ENCODE data around the gene AP3S2.

The AP3S2 gene

DNA sequence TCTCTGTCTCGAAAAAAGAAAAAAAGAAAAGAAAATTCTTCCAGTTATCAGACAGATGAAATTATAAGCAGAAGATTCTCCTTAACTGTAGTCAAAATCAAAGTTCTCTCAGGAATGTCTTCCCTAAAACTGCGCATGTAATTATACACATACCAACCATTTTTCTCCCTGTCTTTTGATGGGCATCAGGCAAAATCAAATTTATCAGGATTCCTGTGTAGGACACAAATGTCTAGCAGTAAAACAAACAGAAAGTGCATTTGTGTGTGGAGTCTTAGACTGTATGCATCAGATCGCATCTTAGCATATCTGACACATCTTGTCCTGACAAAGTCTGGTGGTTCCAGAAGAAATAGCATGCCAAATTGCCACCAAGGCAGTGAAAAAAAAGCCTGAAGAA lies 22.9 kb upstream of the AP3S2 start:
- Histone ChIP-seq H3K4me3 (ENCODE audit: low read depth in 1 of 2, low read length in 2 of 2) (no peak overlapping the region), H3K4me1 (ENCODE audit: control insufficient read depth in 1 of 2, insufficient read depth in 2 of 2, low read length in 2 of 2) (peaks cover 2 to 6% of the 10 kb centered on the region in 2 donors), H3K27me3 (ENCODE audit: low read depth, low read length) (no peaks in the 10 kb centered on the region), H3K27ac (ENCODE audit: low read length) (no peak overlapping the region), H3K36me3 (ENCODE audit: control insufficient read depth in 1 of 2, insufficient read depth in 2 of 2, low read length in 2 of 2) (no peaks in the 10 kb centered on the region), H3K9me3 (ENCODE audit: control insufficient read depth in 1 of 2, low read length in 2 of 2) (no peaks in the 10 kb centered on the region)

- no peaks in the 10 kb centered on the region for H3K9me3 ChIP-seq (ENCODE audit: control insufficient read depth in 1 of 2, low read length in 2 of 2)
- H3K4me3 ChIP-seq (ENCODE audit: low read depth in 1 of 2, low read length in 2 of 2): peak within 1 kb of the TSS; percentile 69 to 87
- H3K36me3 ChIP-seq (ENCODE audit: control insufficient read depth in 1 of 2, insufficient read depth in 2 of 2, low read length in 2 of 2): peaks cover 15 to 17% of the 10 kb centered on the region in 2 donors
- H3K27me3 ChIP-seq (ENCODE audit: low read depth, low read length): no peaks in the 10 kb centered on the region
- H3K4me1 ChIP-seq (ENCODE audit: control insufficient read depth in 1 of 2, insufficient read depth in 2 of 2, low read length in 2 of 2): peaks cover 6 to 11% of the 10 kb centered on the region in 2 donors
- H3K27ac ChIP-seq (ENCODE audit: low read length): peak within 1 kb of the TSS; percentile 89
Observed at GRCh38 chr15:89912674-89913396, 19.0 kb upstream of the AP3S2 start, which contains the start of gene ARPIN. Gene ARPIN (minus strand): TSS chr15:89912952. CDS start chr15:89912835, 117 bp downstream.

- Histone ChIP-seq H3K9me3 (ENCODE audit: control insufficient read depth in 1 of 2, low read length in 2 of 2) (no peaks in the 10 kb centered on the region), H3K27me3 (ENCODE audit: low read depth, low read length) (no peaks in the 10 kb centered on the region), H3K36me3 (ENCODE audit: control insufficient read depth in 1 of 2, insufficient read depth in 2 of 2, low read length in 2 of 2) (peaks cover 15 to 18% of the 10 kb centered on the region in 2 donors), H3K27ac (ENCODE audit: low read length) (peak overlapping the region; percentile 51), H3K4me1 (ENCODE audit: control insufficient read depth in 1 of 2, insufficient read depth in 2 of 2, low read length in 2 of 2) (peaks cover 6 to 11% of the 10 kb centered on the region in 2 donors), H3K4me3 (ENCODE audit: low read depth in 1 of 2, low read length in 2 of 2) (peak overlapping the region; percentile 61 to 87)
Observed at GRCh38 chr15:89912145-89912673, 18.4 kb upstream of the AP3S2 start.

DNA sequence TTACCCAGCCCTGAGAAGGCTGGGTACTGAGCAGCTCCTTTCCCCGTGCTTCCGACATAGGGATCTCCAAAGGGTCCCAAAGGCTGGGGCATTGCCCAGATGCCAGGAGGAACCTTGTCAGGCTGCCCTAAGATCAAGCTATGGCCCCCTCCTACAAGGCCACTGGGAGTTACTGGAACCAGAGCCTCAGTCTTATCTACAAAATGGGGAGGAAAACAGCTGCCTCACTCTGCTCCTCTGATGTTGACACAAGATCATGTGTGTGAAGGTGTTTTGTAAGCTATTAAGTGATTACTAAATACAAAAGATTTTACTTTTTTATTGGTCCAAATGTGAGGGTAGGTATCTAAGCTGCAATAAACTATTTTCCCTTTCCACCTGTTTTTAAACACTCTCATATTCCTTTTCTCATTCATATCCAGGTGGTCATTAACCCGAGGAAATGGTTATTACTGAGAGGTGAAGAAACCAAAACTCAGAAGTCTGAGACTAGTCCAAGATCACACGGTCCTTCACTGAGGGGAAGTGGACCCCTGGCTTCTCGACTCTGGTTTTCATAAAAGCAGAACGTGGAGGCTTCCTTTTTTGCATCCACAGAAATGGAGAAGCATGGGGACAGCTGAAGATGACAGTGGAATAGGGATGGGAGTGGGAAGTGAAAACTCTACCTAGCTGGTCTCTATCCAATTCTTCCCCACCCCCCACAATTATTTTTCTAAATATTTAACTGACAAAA lies 17.3 kb upstream of the AP3S2 start:
- Histone ChIP-seq H3K9me3 (ENCODE audit: control insufficient read depth in 1 of 2, low read length in 2 of 2) (no peaks in the 10 kb centered on the region), H3K27me3 (ENCODE audit: low read depth, low read length) (no peaks in the 10 kb centered on the region), H3K27ac (ENCODE audit: low read length) (no peak overlapping the region), H3K4me3 (ENCODE audit: low read depth in 1 of 2, low read length in 2 of 2) (peak overlapping the region; percentile 61 to 87), H3K36me3 (ENCODE audit: control insufficient read depth in 1 of 2, insufficient read depth in 2 of 2, low read length in 2 of 2) (peaks cover 15 to 24% of the 10 kb centered on the region in 2 donors), H3K4me1 (ENCODE audit: control insufficient read depth in 1 of 2, insufficient read depth in 2 of 2, low read length in 2 of 2) (peaks cover 6 to 11% of the 10 kb centered on the region in 2 donors)

DNA sequence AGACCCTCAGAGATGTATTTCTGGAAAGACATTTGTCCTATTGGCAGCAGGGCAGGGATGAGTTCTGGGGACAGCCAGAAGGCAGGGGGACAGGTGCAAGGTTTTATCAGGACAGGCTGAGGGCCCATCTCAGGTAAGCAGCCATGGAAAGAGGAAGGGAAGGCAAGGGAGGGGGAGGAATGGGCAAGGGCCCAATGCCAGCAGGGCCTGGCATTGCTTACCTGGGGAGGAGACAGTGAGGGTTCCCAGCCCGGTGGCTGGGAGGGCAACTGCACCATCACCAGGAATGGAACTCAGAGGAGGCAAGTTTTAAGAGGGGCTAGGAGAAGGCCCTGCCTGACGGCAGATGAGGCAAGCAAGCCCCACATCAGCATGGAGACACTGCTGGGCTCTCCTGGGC lies 15.8 kb upstream of the AP3S2 start:
- Histone ChIP-seq H3K9me3 (ENCODE audit: control insufficient read depth in 1 of 2, low read length in 2 of 2) (no peaks in the 10 kb centered on the region), H3K27me3 (ENCODE audit: low read depth, low read length) (no peaks in the 10 kb centered on the region), H3K4me1 (ENCODE audit: control insufficient read depth in 1 of 2, insufficient read depth in 2 of 2, low read length in 2 of 2) (peaks cover 6 to 11% of the 10 kb centered on the region in 2 donors), H3K36me3 (ENCODE audit: control insufficient read depth in 1 of 2, insufficient read depth in 2 of 2, low read length in 2 of 2) (peaks cover 17 to 28% of the 10 kb centered on the region in 2 donors), H3K27ac (ENCODE audit: low read length) (no peak overlapping the region), H3K4me3 (ENCODE audit: low read depth in 1 of 2, low read length in 2 of 2) (no peak overlapping the region)

- Histone ChIP-seq H3K27ac (ENCODE audit: low read length) (no peak overlapping the region), H3K9me3 (ENCODE audit: control insufficient read depth in 1 of 2, low read length in 2 of 2) (no peaks in the 10 kb centered on the region), H3K4me1 (ENCODE audit: control insufficient read depth in 1 of 2, insufficient read depth in 2 of 2, low read length in 2 of 2) (peaks cover 6 to 11% of the 10 kb centered on the region in 2 donors), H3K27me3 (ENCODE audit: low read depth, low read length) (no peaks in the 10 kb centered on the region), H3K4me3 (ENCODE audit: low read depth in 1 of 2, low read length in 2 of 2) (no peak overlapping the region), H3K36me3 (ENCODE audit: control insufficient read depth in 1 of 2, insufficient read depth in 2 of 2, low read length in 2 of 2) (peaks cover 28 to 42% of the 10 kb centered on the region in 2 donors)
Observed at GRCh38 chr15:89908226-89908625, 14.4 kb upstream of the AP3S2 start.

DNA sequence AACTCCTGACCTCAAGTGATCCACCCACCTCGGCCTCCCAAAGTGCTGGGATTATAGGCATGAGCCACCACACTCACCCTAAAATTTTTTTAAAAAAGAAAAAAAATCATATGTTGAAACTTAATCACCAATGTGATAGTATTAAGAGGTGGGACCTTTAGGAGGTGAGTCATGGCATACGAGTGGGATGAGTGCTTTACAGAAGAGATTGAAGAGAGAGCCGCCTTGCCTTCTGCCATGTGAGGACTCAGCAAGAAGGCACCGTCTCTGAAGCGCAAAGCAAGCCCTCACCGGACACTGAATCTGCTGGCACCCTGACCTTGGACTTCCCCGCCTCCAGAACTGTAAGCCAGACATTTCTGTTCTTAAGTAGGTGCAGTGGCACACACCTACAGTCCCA lies 13.5 kb upstream of the AP3S2 start:
- peaks cover 6 to 11% of the 10 kb centered on the region in 2 donors for H3K4me1 ChIP-seq (ENCODE audit: control insufficient read depth in 1 of 2, insufficient read depth in 2 of 2, low read length in 2 of 2)
- no peaks in the 10 kb centered on the region for H3K9me3 ChIP-seq (ENCODE audit: control insufficient read depth in 1 of 2, low read length in 2 of 2)
- no peak overlapping the region for H3K27ac ChIP-seq (ENCODE audit: low read length)
- H3K36me3 ChIP-seq (ENCODE audit: control insufficient read depth in 1 of 2, insufficient read depth in 2 of 2, low read length in 2 of 2): peaks cover 34 to 51% of the 10 kb centered on the region in 2 donors
- H3K4me3 ChIP-seq (ENCODE audit: low read depth in 1 of 2, low read length in 2 of 2): no peak overlapping the region
- H3K27me3 ChIP-seq (ENCODE audit: low read depth, low read length): no peaks in the 10 kb centered on the region

- Histone ChIP-seq H3K4me3 (ENCODE audit: low read depth in 1 of 2, low read length in 2 of 2) (no peak overlapping the region), H3K36me3 (ENCODE audit: control insufficient read depth in 1 of 2, insufficient read depth in 2 of 2, low read length in 2 of 2) (peaks cover 42 to 62% of the 10 kb centered on the region in 2 donors), H3K9me3 (ENCODE audit: control insufficient read depth in 1 of 2, low read length in 2 of 2) (no peaks in the 10 kb centered on the region), H3K27ac (ENCODE audit: low read length) (no peak overlapping the region), H3K27me3 (ENCODE audit: low read depth, low read length) (no peaks in the 10 kb centered on the region), H3K4me1 (ENCODE audit: control insufficient read depth in 1 of 2, insufficient read depth in 2 of 2, low read length in 2 of 2) (no peaks in the 10 kb centered on the region)
Observed at GRCh38 chr15:89905846-89906378, 12.1 kb upstream of the AP3S2 start.

GRCh38 chr15:89904519-89904918 lies 10.7 kb upstream of the AP3S2 start:
- Histone ChIP-seq H3K36me3 (ENCODE audit: control insufficient read depth in 1 of 2, insufficient read depth in 2 of 2, low read length in 2 of 2) (peaks cover 39 to 65% of the 10 kb centered on the region in 2 donors), H3K27ac (ENCODE audit: low read length) (no peak overlapping the region), H3K27me3 (ENCODE audit: low read depth, low read length) (no peaks in the 10 kb centered on the region), H3K4me3 (ENCODE audit: low read depth in 1 of 2, low read length in 2 of 2) (no peak overlapping the region), H3K9me3 (ENCODE audit: control insufficient read depth in 1 of 2, low read length in 2 of 2) (no peaks in the 10 kb centered on the region), H3K4me1 (ENCODE audit: control insufficient read depth in 1 of 2, insufficient read depth in 2 of 2, low read length in 2 of 2) (no peaks in the 10 kb centered on the region)

GRCh38 chr15:89903858-89904130 lies 10.0 kb upstream of the AP3S2 start:
- Histone ChIP-seq H3K27ac (ENCODE audit: low read length) (no peak overlapping the region), H3K9me3 (ENCODE audit: control insufficient read depth in 1 of 2, low read length in 2 of 2) (no peaks in the 10 kb centered on the region), H3K27me3 (ENCODE audit: low read depth, low read length) (no peaks in the 10 kb centered on the region), H3K4me3 (ENCODE audit: low read depth in 1 of 2, low read length in 2 of 2) (no peak overlapping the region), H3K4me1 (ENCODE audit: control insufficient read depth in 1 of 2, insufficient read depth in 2 of 2, low read length in 2 of 2) (no peaks in the 10 kb centered on the region), H3K36me3 (ENCODE audit: control insufficient read depth in 1 of 2, insufficient read depth in 2 of 2, low read length in 2 of 2) (peaks cover 33 to 57% of the 10 kb centered on the region in 2 donors)

Measured in muscle layer of duodenum (tissue), 2 donors.